Measurements from ENCODE around the gene GCAT. TPM values are rescaled to one million over a fixed set of nuclear protein-coding genes. Genes with fewer than 3 reads are reported as not detected.

GCAT gene
- total and polyA plus RNA-seq, 4 donors, result 20.7 to 32.6 (median 29.8) TPM

DNA sequence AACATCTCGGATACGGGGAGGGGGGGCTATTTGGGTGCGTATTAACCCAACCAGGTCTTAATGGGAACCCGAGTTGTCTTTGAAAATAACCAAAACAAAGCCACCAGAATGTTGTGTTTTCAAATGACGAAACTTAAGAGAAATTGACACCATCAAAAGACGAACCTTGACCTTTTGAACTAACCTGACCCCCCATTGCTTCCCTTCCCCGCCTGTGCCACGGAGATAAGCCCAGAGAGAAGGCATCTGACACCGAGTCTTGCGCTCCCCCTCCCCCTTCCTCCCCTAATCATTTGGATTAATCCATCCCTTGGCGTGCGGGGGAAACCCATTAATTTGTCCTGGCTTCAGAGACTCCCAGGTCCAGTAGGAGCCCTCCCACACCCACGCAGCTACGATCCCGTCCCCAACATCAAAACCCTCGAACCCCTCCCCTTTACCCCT, 4.5 kb upstream of the GCAT start:
- peak; percentile 81 for DNase-seq (ENCODE audit: low spot score)
- peak overlapping the region in 2 of 3 donors; percentile 53 to 67 for H3K4me3 ChIP-seq (ENCODE audit: low read depth in 1 of 3, low read length in 3 of 3)
- no peaks in the 10 kb centered on the region for H3K9me3 ChIP-seq (ENCODE audit: control insufficient read depth in 4 of 4, low read length in 3 of 4)
- TF ChIP-seq NR2F2 (IDR thresholded peaks at IDR 0.05) (peak; percentile 94), RXRA (IDR thresholded peaks at IDR 0.05) (peak; percentile 71 to 85), MAX (IDR thresholded peaks at IDR 0.05) (no peak), JUND (IDR thresholded peaks at IDR 0.05) (peak in 1 of 2 donors; percentile 35), RAD21 (IDR thresholded peaks at IDR 0.05) (no peak), HNF4A (conservative IDR thresholded peaks at IDR 0.05) (peak; percentile 62 to 70), HNF4G (IDR thresholded peaks at IDR 0.05) (peak; percentile 57), YY1 (IDR thresholded peaks at IDR 0.05) (no peak), EGR1 (IDR thresholded peaks at IDR 0.05; ENCODE audit: low read depth in 2 of 2) (no peak), SP1 (IDR thresholded peaks at IDR 0.05) (peak; percentile 65)
- TF ChIP-seq, protein P1, sequence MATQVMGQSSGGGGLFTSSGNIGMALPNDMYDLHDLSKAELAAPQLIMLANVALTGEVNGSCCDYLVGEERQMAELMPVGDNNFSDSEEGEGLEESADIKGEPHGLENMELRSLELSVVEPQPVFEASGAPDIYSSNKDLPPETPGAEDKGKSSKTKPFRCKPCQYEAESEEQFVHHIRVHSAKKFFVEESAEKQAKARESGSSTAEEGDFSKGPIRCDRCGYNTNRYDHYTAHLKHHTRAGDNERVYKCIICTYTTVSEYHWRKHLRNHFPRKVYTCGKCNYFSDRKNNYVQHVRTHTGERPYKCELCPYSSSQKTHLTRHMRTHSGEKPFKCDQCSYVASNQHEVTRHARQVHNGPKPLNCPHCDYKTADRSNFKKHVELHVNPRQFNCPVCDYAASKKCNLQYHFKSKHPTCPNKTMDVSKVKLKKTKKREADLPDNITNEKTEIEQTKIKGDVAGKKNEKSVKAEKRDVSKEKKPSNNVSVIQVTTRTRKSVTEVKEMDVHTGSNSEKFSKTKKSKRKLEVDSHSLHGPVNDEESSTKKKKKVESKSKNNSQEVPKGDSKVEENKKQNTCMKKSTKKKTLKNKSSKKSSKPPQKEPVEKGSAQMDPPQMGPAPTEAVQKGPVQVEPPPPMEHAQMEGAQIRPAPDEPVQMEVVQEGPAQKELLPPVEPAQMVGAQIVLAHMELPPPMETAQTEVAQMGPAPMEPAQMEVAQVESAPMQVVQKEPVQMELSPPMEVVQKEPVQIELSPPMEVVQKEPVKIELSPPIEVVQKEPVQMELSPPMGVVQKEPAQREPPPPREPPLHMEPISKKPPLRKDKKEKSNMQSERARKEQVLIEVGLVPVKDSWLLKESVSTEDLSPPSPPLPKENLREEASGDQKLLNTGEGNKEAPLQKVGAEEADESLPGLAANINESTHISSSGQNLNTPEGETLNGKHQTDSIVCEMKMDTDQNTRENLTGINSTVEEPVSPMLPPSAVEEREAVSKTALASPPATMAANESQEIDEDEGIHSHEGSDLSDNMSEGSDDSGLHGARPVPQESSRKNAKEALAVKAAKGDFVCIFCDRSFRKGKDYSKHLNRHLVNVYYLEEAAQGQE (IDR thresholded peaks at IDR 0.05), result no peak
- TF ChIP-seq, protein P2, sequence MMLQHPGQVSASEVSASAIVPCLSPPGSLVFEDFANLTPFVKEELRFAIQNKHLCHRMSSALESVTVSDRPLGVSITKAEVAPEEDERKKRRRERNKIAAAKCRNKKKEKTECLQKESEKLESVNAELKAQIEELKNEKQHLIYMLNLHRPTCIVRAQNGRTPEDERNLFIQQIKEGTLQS (IDR thresholded peaks at IDR 0.05), result peak; percentile 60
- TF ChIP-seq, protein P3, sequence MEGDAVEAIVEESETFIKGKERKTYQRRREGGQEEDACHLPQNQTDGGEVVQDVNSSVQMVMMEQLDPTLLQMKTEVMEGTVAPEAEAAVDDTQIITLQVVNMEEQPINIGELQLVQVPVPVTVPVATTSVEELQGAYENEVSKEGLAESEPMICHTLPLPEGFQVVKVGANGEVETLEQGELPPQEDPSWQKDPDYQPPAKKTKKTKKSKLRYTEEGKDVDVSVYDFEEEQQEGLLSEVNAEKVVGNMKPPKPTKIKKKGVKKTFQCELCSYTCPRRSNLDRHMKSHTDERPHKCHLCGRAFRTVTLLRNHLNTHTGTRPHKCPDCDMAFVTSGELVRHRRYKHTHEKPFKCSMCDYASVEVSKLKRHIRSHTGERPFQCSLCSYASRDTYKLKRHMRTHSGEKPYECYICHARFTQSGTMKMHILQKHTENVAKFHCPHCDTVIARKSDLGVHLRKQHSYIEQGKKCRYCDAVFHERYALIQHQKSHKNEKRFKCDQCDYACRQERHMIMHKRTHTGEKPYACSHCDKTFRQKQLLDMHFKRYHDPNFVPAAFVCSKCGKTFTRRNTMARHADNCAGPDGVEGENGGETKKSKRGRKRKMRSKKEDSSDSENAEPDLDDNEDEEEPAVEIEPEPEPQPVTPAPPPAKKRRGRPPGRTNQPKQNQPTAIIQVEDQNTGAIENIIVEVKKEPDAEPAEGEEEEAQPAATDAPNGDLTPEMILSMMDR (IDR thresholded peaks at IDR 0.05; ENCODE audit: low read depth, low read length, missing input control), result no peak
- peaks cover 7 to 42% (median 32%) of the 10 kb centered on the region in 4 donors for H3K4me1 ChIP-seq (ENCODE audit: control insufficient read depth in 4 of 4, insufficient read depth in 4 of 4, low read length in 3 of 4)
- H3K27ac ChIP-seq (ENCODE audit: low read depth in 1 of 2, low read length in 2 of 2), result peak overlapping the region; percentile 73 to 89
- H3K9ac ChIP-seq (ENCODE audit: low read depth in 1 of 2, low read length in 2 of 2), result no peak overlapping the region
- H3K36me3 ChIP-seq (ENCODE audit: control insufficient read depth in 4 of 4, insufficient read depth in 3 of 4, low read depth in 1 of 4, low read length in 3 of 4), result no peaks in the 10 kb centered on the region
- 13% methylated on average over 16 of the region's 16 CpGs for WGBS
- H3K27me3 ChIP-seq (ENCODE audit: control insufficient read depth in 4 of 4, insufficient read depth in 4 of 4, low read length in 3 of 4), result no peaks in the 10 kb centered on the region

DNA sequence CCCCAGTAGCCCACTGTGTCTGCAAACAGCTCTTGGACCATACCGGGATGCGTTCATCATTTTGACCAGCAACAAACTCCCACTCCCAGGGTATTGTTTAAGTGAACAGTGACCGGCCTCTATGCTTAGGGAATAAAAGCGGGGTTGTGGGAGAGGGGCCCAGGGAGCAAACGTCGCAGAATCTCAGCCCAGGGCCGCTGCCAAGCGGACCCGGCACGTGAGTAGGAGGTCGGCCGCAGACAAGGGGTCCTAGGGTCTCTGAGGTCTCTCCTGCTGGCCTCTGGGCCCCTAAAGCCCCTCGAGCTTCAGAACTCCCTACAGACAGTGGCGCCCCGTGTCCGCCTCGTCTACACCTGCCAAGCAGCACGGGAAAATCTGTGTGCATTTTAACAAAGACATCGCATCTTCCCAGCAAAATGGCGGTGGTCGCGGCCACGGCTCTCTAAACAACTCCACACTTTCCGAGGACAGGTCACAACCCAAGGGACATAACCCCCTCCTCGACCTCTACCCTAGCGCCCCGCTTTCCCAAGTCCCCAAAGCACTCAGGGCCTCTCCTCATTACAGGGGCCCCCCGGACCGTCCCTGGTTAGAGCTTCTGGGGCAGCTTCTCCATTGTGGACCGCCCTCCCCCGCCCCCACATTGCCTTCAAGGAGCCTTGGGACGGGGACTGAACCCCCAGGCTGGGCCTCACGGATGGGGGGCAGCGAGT, 3.9 kb upstream of the GCAT start:
- Histone ChIP-seq H3K27me3 (ENCODE audit: control insufficient read depth in 4 of 4, insufficient read depth in 4 of 4, low read length in 3 of 4) (no peaks in the 10 kb centered on the region), H3K36me3 (ENCODE audit: control insufficient read depth in 4 of 4, insufficient read depth in 3 of 4, low read depth in 1 of 4, low read length in 3 of 4) (no peaks in the 10 kb centered on the region), H3K4me1 (ENCODE audit: control insufficient read depth in 4 of 4, insufficient read depth in 4 of 4, low read length in 3 of 4) (peaks cover 10 to 46% (median 37%) of the 10 kb centered on the region in 4 donors), H3K27ac (ENCODE audit: low read depth in 1 of 2, low read length in 2 of 2) (peak overlapping the region; percentile 48 to 89), H3K9me3 (ENCODE audit: control insufficient read depth in 4 of 4, low read length in 3 of 4) (no peaks in the 10 kb centered on the region), H3K9ac (ENCODE audit: low read depth in 1 of 2, low read length in 2 of 2) (no peak overlapping the region), H3K4me3 (ENCODE audit: low read depth in 1 of 3, low read length in 3 of 3) (peak overlapping the region in 1 of 3 donors; percentile 61)
- 66% methylated on average over 34 of the region's 34 CpGs for WGBS
- no peak for TF ChIP-seq YY1 (IDR thresholded peaks at IDR 0.05)
- no peak for TF ChIP-seq JUND (IDR thresholded peaks at IDR 0.05)
- TF ChIP-seq, protein P4, sequence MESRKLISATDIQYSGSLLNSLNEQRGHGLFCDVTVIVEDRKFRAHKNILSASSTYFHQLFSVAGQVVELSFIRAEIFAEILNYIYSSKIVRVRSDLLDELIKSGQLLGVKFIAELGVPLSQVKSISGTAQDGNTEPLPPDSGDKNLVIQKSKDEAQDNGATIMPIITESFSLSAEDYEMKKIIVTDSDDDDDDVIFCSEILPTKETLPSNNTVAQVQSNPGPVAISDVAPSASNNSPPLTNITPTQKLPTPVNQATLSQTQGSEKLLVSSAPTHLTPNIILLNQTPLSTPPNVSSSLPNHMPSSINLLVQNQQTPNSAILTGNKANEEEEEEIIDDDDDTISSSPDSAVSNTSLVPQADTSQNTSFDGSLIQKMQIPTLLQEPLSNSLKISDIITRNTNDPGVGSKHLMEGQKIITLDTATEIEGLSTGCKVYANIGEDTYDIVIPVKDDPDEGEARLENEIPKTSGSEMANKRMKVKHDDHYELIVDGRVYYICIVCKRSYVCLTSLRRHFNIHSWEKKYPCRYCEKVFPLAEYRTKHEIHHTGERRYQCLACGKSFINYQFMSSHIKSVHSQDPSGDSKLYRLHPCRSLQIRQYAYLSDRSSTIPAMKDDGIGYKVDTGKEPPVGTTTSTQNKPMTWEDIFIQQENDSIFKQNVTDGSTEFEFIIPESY (IDR thresholded peaks at IDR 0.05), result no peak
- TF ChIP-seq TAF1 (conservative IDR thresholded peaks at IDR 0.05), result no peak
- no peak for TF ChIP-seq SP1 (IDR thresholded peaks at IDR 0.05)
- TF ChIP-seq FOXA1 (IDR thresholded peaks at IDR 0.05), result no peak
- no peak for TF ChIP-seq NR2F2 (IDR thresholded peaks at IDR 0.05)
- no peak for TF ChIP-seq HNF4G (IDR thresholded peaks at IDR 0.05)
- DNase-seq (ENCODE audit: low spot score), result peak; percentile 54
